VCaP (cell line): ENCODE measurements around the gene RGS17.
A peak's percentile ranks its signal among the peaks of the same experiment; 100 is the strongest.
"Not testable (repeated sequence)": the region's sequence is repeated elsewhere in the genome, so short reads cannot be mapped to it uniquely, and the experiment has no call there.

Source experiments
- H3K27ac ChIP-seq: fragments of 450-650 bp; 2 replicates; pipeline ENCODE4 v1.5.1; 2017
- TF ChIP-seq, protein P1 (sequence below): fragments of 450-650 bp; conservative IDR thresholded peaks from 2 replicates; pipeline ENCODE4 v1.5.1; 2017; ENCODE audit warnings: mild to moderate bottlenecking, moderate library complexity

Gene RGS17

DNA sequence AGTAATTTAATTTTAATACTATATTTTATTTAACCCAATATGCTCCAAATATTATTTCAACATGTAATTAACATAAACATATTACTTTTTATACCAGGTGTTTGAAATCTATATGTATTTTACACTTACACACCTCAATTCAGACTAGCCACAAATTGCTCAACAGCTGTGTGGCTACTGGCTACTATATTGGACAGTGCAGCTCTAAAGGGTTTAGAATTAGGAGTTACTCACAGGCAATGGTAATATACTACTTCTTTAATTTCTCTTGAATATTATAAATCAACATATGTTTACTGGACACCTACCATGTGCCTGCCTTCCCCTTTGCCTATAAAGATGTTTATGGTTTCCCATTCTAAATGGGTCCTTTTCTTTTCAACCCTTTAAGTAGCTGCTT is 130.8 kb downstream of the RGS17 start:
- TF ChIP-seq, protein P1, sequence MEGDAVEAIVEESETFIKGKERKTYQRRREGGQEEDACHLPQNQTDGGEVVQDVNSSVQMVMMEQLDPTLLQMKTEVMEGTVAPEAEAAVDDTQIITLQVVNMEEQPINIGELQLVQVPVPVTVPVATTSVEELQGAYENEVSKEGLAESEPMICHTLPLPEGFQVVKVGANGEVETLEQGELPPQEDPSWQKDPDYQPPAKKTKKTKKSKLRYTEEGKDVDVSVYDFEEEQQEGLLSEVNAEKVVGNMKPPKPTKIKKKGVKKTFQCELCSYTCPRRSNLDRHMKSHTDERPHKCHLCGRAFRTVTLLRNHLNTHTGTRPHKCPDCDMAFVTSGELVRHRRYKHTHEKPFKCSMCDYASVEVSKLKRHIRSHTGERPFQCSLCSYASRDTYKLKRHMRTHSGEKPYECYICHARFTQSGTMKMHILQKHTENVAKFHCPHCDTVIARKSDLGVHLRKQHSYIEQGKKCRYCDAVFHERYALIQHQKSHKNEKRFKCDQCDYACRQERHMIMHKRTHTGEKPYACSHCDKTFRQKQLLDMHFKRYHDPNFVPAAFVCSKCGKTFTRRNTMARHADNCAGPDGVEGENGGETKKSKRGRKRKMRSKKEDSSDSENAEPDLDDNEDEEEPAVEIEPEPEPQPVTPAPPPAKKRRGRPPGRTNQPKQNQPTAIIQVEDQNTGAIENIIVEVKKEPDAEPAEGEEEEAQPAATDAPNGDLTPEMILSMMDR, result no peak
- H3K27ac ChIP-seq, result no peak overlapping the region

DNA sequence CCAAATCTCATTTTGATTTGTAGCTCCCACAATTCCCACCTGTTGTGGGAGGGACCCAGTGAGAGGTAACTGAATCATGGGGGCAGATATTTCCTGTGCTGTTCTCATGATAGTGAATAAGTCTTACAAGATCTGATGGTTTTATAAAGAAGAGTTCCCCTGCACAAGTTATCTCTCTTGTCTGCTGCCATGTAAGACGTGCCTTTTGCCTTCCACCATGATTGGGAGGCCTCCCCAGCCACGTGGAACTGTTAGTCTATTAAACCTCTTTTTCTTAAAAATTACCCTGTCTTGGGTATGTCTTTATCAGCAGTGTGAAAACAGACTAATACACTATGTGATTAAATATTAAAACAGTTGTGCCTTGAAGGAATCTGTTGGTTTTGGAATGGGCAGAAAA is 131.5 kb downstream of the RGS17 start:
- not testable (repeated sequence) for H3K27ac ChIP-seq

DNA sequence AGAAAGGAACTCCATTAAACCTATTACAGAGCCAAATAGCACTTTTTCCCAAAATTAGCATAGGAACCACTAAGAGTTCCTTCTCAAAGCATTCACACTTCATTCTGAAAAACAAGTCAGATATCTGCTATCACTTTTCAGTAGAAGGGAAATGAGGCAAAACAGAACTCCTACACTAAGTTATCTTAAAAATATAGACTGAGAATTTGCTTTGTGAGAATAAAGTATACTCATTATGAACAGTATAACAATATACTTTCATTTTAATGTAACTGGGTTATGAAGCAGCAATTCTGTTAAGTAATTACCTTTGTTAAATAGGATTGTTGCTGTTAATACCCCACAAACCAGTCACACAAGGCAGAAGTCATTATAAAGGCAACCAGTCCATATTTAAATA is 137.2 kb downstream of the RGS17 start:
- TF ChIP-seq, protein P1, result no peak
- H3K27ac ChIP-seq, result no peak overlapping the region

DNA sequence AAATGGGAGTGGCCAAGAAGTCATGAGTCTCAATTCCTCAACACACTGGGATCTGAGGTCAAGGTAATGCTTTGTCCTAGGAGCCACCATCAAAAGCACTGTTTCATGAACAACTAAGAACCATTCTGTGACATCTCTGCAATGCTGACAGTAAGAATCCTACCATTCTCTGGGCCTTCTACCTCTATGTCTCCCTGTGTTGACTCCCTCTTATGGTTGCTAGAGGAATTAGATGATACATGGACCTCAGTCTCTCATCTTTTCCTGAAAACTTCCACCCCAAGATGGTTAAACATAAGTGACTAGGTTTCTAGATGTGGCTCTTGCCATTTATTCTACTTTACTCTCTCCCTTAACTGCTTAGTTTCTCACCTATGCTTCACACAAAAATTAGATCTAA is 137.7 kb downstream of the RGS17 start:
- TF ChIP-seq, protein P1, result peak; percentile 24; the same call in 1 of the 2 replicates
- no peak overlapping the region for H3K27ac ChIP-seq

DNA sequence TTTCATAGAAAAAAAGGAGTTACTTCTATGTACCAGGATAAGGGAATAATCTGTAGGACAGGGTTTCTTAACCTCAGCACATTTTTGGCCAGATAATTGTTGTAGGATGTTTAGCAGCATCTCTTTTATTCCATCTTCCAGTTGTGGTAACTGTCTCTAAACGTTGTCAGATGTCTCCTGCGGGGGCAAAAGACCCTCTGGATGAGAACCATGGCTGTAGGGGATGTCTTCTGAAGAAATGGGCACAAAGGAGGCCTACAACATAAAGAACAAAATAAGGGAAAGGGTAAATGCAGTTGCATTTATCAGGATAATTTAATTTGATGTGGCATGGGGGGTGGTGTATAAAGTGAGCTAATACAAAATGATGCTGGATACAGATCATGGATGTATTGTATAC is 144.1 kb downstream of the RGS17 start:
- no peak overlapping the region for H3K27ac ChIP-seq
- TF ChIP-seq, protein P1, result no peak

DNA sequence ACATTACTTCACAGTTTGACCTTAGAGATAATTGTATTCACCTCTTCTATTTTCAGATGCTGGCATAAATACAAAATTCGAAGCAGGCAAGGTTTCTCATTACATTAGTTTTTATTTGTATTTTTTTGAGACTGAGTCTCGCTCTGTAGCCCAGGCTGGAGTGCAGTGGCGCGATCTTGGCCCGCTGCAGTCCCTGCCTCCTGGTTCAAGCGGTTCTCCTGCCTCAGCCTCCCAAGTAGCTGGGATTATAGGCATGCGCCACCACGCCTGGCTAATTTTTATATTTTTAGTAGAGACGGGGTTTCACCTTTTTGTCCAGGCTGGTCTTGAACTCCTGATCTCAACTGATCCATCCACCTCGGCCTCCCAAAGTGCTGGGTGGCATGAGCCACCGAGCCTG is 145.8 kb downstream of the RGS17 start:
- H3K27ac ChIP-seq, result peak overlapping the region; percentile 87; the same call in 1 of the 2 replicates

DNA sequence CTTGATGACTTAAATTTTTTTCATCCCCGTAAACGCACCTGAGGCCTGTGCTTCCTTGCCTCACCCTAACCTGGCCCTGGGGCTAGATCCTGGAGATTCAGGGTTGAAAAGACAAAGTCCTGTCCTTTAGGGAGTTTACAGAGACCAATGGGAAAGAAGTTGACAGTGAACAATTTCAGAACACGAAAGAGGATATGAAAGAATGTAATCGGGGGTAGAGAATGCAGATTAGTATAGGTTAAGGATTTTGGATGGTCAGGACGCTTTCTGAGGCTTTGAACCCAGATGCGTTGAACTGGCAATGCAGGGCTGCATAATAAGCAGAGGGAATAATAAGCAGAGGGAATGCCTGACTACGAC is 146.6 kb downstream of the RGS17 start:
- peak overlapping the region; percentile 87 for H3K27ac ChIP-seq
- TF ChIP-seq, protein P1, result no peak

DNA sequence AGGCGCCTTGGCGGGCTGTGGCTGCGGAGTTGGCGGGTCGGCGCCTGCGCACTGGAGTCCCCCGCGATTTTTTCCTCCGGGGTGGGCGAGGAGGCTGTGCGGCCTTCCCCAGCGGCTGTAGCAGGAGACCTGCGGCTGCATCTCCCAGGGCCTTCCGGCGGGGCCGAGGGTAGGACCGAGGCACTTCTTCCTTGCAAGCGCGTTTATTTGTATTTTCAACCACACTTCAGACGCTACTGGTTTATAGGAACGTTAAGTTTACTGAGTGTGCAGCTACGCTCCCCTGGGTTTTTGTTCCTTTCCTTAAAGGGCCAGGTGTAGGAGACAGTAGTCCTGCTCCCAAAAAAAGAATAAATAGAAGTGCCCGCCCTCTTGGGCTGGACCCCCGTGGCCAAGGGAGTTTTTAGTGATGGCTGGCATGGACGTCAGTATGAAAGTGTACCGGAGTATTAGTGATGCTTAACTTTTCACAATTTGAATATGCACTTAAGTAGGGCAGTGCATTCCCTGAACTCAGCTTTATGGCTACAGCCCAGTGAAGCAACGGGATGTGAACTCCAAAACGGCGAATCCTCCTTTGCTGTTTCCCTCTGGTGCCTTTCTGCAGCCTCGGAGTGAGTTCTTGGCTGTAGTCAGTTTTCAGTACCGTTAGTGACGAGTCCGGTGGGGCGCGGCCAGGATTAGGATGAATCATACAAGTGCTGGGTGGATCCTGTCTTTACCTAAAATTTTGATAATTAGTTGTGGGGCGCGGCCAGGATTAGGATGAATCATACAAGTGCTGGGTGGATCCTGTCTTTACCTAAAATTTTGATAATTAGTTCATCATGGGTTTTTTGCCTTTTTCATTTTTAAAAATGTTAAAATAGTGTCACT is 147.2 kb downstream of the RGS17 start:
- H3K27ac ChIP-seq, result peak overlapping the region; percentile 87
- TF ChIP-seq, protein P1, result no peak
